ENCODE measurements around the gene ST7.

- TF ChIP-seq CTCF (conservative IDR thresholded peaks at IDR 0.05; ENCODE audit: low read length) (no peak), EZH2phosphoT487 (IDR thresholded peaks at IDR 0.05; ENCODE audit: borderline replicate concordance) (no peak)
These were observed 123.2 kb downstream of the ST7 start for GRCh38 chr7:117076426-117076943.
